ENCODE measurements around the gene RNF213. TPM values are rescaled to one million over a fixed set of nuclear protein-coding genes. Genes with fewer than 3 reads are reported as not detected.

RNF213 gene
- 10 to 100 TPM; 47.5 to 56.8 (median 50.5) TPM for polyA plus RNA-seq (ENCODE audit: insufficient read length in 3 of 3)

GRCh38 chr17:80260791-80261158 is at the start of gene RNF213:
Gene RNF213 (plus strand): TSS chr17:80260852. CDS start chr17:80263682, 2,830 bp downstream.
- DNase-seq (ENCODE audit: low read depth in 3 of 3, low spot score in 2 of 3), result no peak

GRCh38 chr17:80212109-80212508 is 48.5 kb upstream of the RNF213 start:
- no peak for DNase-seq (ENCODE audit: low read depth in 3 of 3, low spot score in 2 of 3)

- DNase-seq (ENCODE audit: low read depth in 3 of 3, low spot score in 2 of 3), result no peak
Measured at GRCh38 chr17:80212511-80212910, 48.1 kb upstream of the RNF213 start.

DNA sequence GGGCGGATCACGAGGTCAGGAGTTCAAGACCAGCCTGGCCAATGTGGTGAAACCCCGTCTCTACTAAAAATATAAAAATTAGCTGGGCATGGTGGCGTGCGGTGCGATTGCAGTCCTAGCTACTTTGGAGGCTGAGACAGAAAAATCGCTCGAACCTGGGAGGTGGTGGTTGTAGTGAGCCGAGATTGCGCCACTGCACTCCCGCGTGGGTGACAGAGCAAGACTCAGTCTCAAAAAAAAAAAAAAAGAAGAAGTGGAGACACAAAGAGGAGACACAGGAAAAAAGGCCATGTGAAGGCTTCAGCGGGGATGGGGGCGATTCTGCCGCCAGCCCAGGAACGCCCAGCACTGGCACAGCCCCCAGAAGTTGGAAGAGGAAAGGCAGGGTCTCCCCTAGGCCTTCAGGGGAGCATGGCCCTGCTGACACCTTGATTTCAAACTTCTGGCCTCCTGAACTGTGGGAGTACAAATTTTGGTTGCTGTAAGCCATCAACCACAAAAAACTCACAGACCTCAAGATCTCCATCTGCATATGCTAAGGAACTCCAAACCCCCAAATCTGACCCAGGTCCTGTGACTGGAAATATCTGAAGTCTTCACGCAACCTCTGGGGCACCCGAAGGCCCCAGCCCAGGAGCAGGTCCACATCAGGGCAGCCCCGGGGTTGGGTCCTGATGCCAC is 47.5 kb upstream of the RNF213 start:
- no peak for DNase-seq (ENCODE audit: low read depth in 3 of 3, low spot score in 2 of 3)

- DNase-seq (ENCODE audit: low read depth in 3 of 3, low spot score in 2 of 3), result no peak
Measured at GRCh38 chr17:80213643-80213975, 47.0 kb upstream of the RNF213 start.

DNA sequence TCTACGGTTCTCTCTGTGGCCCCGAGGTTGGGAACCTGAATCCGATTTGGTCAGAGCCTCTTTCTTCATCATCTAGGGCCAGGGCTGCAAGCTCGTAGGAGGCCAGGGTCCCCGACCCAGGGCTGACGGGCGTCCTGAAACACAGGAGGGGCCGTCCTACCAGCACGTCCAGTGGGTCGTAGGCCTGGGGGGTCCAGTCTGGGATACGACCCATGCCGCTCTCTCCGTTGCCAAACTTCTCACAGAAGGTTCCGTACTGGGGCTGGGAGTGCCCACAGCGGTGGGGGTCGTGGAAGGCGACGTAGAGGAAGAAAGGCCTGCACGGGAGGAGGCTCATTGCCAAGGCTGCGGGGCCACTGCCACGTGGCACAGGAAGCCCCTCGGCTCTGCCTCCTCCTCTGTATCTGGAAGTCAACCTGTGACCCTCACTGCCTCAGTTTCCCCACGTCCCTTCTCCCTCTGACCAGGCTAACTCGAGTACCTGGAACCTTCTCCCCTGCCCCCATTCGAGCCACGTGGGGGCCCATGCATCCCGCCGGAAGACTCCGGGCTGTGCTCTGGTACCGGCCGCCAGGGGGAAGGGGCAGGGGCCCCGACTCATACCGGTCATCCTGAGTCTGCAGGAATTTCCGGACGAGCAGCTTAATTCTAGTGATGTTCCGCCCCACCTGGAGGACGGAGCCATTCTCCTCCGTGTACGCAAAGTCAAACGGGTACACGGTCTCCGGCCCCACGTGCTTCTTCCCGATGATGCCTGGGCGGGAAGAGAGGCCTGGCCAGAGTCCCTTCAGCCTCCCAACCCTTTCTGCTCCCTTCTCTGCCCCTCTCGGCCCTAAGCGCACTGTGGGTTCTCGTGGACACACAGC is 46.4 kb upstream of the RNF213 start:
- no peak for DNase-seq (ENCODE audit: low read depth in 3 of 3, low spot score in 2 of 3)

GRCh38 chr17:80214878-80215210 is 45.8 kb upstream of the RNF213 start:
- DNase-seq (ENCODE audit: low read depth in 3 of 3, low spot score in 2 of 3), result no peak

GRCh38 chr17:80216473-80217456 is 43.9 kb upstream of the RNF213 start:
- no peak for DNase-seq (ENCODE audit: low read depth in 3 of 3, low spot score in 2 of 3)

GRCh38 chr17:80217703-80218362 is 42.8 kb upstream of the RNF213 start:
- DNase-seq (ENCODE audit: low read depth in 3 of 3, low spot score in 2 of 3), result no peak

DNA sequence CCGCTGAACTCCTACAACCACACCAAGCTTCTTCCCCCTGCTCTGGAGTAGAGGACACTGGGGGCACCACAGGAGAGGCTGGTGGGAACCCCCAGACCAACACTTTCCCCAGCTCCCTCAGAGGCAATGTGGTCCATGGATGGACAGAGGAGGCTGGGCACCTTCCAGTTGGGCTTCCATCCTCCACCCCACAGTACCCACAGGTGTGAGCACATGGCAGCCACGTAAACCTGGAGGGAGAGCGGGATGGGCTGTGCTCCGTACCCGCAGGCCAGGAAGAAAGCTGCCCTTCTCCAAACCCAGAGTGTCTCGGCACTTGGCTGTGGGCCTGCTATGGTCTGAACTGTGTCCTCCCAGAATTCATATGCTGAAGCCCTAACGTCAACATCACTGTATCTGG is 42.3 kb upstream of the RNF213 start:
- no peak for DNase-seq (ENCODE audit: low read depth in 3 of 3, low spot score in 2 of 3)

GRCh38 chr17:80219013-80219762 is 41.5 kb upstream of the RNF213 start:
- DNase-seq (ENCODE audit: low read depth in 3 of 3, low spot score in 2 of 3), result peak in 1 of 3 donors; percentile 38

DNA sequence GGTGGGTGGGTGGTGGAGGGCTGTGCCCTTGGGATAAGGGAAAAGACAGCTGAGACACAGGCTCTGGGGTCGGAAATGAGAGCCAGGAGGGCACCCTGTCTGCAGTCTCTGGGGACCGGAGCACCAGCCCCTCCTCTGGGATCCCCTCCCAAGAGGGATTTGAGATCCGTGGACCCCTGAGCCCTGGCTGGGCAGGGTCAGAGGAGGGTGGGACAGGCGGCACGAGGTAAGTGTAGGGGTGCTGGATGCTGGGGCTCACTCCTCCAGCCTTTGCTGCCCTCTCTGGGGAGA is 40.9 kb upstream of the RNF213 start:
- DNase-seq (ENCODE audit: low read depth in 3 of 3, low spot score in 2 of 3), result no peak

DNA sequence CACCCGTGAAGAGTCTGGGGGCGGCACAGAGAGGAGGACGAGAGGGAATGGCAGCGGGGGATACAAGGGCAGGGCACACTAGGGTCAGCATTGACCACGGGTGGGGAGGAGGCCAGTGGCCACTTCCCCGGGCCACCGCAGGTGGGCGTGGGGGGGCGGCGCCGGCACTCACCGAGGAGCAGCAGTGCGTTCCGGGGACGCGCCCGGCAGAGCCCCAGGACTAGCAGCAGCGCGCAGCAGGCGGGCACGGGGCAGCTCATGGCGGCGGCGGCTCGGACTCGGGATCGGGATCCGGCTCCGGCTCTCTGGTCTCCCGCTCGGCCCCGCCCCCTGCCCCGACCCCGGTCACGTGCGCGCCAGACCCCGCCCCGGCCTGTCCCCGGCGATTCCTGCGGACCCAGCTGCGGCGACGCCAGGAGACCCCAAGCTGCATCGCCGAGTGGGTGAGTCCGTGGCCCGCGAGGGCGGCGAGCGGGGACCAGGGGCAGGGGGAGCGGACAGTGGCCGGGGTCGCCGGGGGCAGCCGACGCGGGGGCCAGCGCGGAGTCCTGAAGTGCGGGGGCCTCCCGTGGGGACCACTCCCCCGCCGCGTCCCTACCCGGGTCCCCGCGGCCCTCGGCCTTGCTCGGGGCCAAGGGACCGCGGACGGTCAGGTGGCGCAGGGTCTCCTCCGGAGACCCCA is 40.5 kb upstream of the RNF213 start, which contains the start of the genes SGSH and SLC26A11:
Gene SGSH (minus strand): TSS at position 280 of the 682 bp plus-strand sequence. CDS start 20 bp downstream, at position 260.
Gene SLC26A11 (plus strand): TSS at position 374 of the 682 bp plus-strand sequence. CDS start 1,134 bp downstream, outside the sequence.
- peak in 1 of 3 donors; percentile 64 for DNase-seq (ENCODE audit: low read depth in 3 of 3, low spot score in 2 of 3)

- DNase-seq (ENCODE audit: low read depth in 3 of 3, low spot score in 2 of 3), result no peak
Measured at GRCh38 chr17:80220736-80221215, 39.9 kb upstream of the RNF213 start.

DNA sequence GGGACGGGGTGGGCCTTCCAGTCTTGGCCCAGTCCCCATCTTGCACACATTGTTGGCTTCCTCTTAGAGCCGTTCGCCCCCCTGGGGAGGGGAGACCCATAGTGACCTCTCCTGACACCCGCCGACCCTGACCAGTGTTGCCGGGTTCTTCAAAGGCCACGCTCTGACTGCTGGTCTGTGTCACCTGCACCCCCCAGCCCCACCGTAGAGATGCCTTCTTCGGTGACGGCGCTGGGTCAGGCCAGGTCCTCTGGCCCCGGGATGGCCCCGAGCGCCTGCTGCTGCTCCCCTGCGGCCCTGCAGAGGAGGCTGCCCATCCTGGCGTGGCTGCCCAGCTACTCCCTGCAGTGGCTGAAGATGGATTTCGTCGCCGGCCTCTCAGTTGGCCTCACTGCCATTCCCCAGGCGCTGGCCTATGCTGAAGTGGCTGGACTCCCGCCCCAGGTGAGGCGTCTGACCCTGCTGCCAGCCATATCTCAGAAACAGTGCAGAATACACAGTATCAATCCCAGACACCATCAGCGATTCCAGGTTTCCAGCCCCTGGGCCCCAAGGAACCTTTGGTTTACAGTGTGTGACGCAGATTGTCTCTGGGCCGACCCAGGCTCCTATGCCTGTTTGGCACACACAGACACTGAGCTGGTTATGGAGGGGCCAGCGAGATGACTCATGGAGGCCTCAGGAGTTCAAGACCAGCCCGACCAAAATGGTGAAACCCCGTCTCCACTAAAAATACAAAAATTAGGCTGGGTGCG is 39.1 kb upstream of the RNF213 start:
- DNase-seq (ENCODE audit: low read depth in 3 of 3, low spot score in 2 of 3), result no peak

DNA sequence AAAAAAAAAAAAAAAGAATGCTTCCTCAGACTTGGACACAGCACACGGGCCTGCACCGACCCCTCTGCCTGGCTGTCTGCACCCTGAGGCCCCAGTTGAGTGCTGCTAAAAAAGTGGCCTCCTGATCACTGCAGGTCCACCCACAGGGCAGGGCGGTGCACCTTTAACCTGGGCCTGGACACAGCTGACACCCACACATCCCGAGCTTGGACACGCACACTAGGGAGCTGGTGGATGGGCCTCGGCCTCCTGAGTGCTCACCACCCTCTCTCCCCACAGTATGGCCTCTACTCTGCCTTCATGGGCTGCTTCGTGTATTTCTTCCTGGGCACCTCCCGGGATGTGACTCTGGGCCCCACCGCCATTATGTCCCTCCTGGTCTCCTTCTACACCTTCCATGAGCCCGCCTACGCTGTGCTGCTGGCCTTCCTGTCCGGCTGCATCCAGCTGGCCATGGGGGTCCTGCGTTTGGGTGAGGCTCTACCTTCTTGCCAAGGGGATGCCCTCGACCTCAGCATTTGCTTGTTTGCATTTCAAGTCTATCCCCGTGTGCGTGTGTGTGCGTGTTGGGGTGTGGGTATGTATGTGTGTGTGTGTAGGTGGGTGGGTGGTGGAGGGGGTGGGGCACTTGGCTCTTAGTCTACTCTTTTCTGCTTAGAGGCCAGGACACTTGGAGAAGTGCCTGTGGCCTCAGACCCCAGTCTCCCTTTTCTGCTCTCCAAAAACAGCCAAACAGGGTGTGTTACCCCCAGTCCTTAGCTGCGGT is 38.1 kb upstream of the RNF213 start:
- DNase-seq (ENCODE audit: low read depth in 3 of 3, low spot score in 2 of 3), result no peak

GRCh38 chr17:80223142-80223815 is 37.4 kb upstream of the RNF213 start:
- DNase-seq (ENCODE audit: low read depth in 3 of 3, low spot score in 2 of 3), result no peak

All from right renal cortex interstitium (tissue), 3 donors.